Caco-2 (cell line): ENCODE results near the gene GLCCI1. TPM values are rescaled to one million over a fixed set of nuclear protein-coding genes. Genes with fewer than 3 reads are reported as not detected.

ENCODE experiments used
- BruUV-seq: library from RNA; stranded (reverse); fragments of 400-500 nt; replicated peaks from 2 replicates; lab custom pipeline; 2021; lab: Mats Ljungman, UMichigan
- CTCF ChIA-PET: fragments of 300-600 bp; sonication (Branson Sonifier 250); formaldehyde crosslinking; loops from one replicate; lab custom pipeline; 2022; ENCODE audit warnings: antibody characterized with exemption; lab: Charles Lee
- POLR2A ChIA-PET: fragments of 300-600 bp; sonication (Branson Sonifier 250); formaldehyde crosslinking; loops from one replicate; lab custom pipeline; 2022; ENCODE audit warnings: antibody characterized with exemption; lab: Charles Lee
- DNase-seq, 2 experiments: peaks; one replicate each; pipeline versions ENCODE4 v3.0.0 to v3.0.0-alpha.2; 2020 to 2022
- H3K27me3 ChIP-seq: replicated peaks from 2 replicates; pipeline ENCODE4 v1.6.0; 2011; ENCODE audit warnings: low read length; ENCODE audit not compliant: control insufficient read depth, insufficient read depth
- H3K36me3 ChIP-seq: 2 replicates; pipeline ENCODE4 v1.5.1; 2011; ENCODE audit warnings: low read length; ENCODE audit not compliant: control insufficient read depth, insufficient read depth
- H3K4me1 ChIP-seq: fragments of 250-450 bp; sonication (Bioruptor Pico); 2 replicates; pipeline ENCODE4 v1.5.1; 2020; ENCODE audit warnings: mild to moderate bottlenecking
- H3K4me3 ChIP-seq: 2 replicates; pipeline ENCODE4 v1.5.1; 2011; ENCODE audit warnings: low read depth, mild to moderate bottlenecking, control low read depth, low read length
- H3K9me3 ChIP-seq: fragments of 250-450 bp; sonication (Bioruptor Pico); 2 replicates; pipeline ENCODE4 v1.5.1; 2020; ENCODE audit warnings: mild to moderate bottlenecking, moderate library complexity
- H3K27ac Mint-ChIP-seq: one replicate; pipeline ENCODE4 v1.8.0; 2022; ENCODE audit warnings: mixed read lengths; ENCODE audit not compliant: unreplicated experiment
- H3K27me3 Mint-ChIP-seq: one replicate; pipeline ENCODE4 v1.8.0; 2022; ENCODE audit warnings: mixed read lengths; ENCODE audit not compliant: insufficient read depth, unreplicated experiment
- H3K36me3 Mint-ChIP-seq: one replicate; pipeline ENCODE4 v1.8.0; 2022; ENCODE audit warnings: mild to moderate bottlenecking, mixed read lengths; ENCODE audit not compliant: insufficient read depth, unreplicated experiment
- H3K4me1 Mint-ChIP-seq: one replicate; pipeline ENCODE4 v1.8.0; 2022; ENCODE audit warnings: low read depth, mixed read lengths; ENCODE audit not compliant: unreplicated experiment
- H3K4me3 Mint-ChIP-seq: one replicate; pipeline ENCODE4 v1.8.0; 2022; ENCODE audit warnings: mild to moderate bottlenecking, moderate library complexity, mixed read lengths; ENCODE audit not compliant: unreplicated experiment
- H3K9me3 Mint-ChIP-seq: one replicate; pipeline ENCODE4 v1.8.0; 2022; ENCODE audit warnings: mixed read lengths; ENCODE audit not compliant: unreplicated experiment
- CTCF ChIP-seq, 2 experiments: fragments of 200-600 bp in 1 of 2; IDR thresholded peaks; 1 replicate in 1 of 2; 2 replicates in 1 of 2; pipeline versions ENCODE4 v1.5.1 to v1.8.0; 2011 to 2022; ENCODE audit warnings: antibody characterized with exemption in 1 of 2, control low read depth in 1 of 2, inconsistent platforms in 1 of 2, low read depth in 1 of 2, low read length in 1 of 2, mild to moderate bottlenecking in 1 of 2, moderate library complexity in 1 of 2; ENCODE audit not compliant: insufficient read depth in 1 of 2, severe bottlenecking in 1 of 2, unreplicated experiment in 1 of 2
- intact Hi-C: fragments of 100-400 bp; cut with micrococcal nuclease; formaldehyde crosslinking; loops from one replicate; pipeline ENCODE4 v1.10.0; 2022; ENCODE audit not compliant: unreplicated experiment
- total RNA-seq: library from RNA; stranded (reverse); gene quantifications from 2 replicates; pipeline ENCODE4 v1.2.3, GENCODE V29; 2022

GLCCI1 gene
- total RNA-seq, 1 experiment from 2014 or later = 18.8 TPM

- no peak for DNase-seq
- H3K9me3 Mint-ChIP-seq = no peaks in the 10 kb centered on the region
- no peak overlapping the region for H3K27ac Mint-ChIP-seq
- POLR2A ChIA-PET = no interaction called here
- Histone ChIP-seq H3K36me3 (no peaks in the 10 kb centered on the region), H3K9me3 (no peaks in the 10 kb centered on the region), H3K27me3 (no peaks in the 10 kb centered on the region), H3K4me3 (no peak overlapping the region), H3K4me1 (no peaks in the 10 kb centered on the region)
- CTCF ChIA-PET = no interaction called here
- no peak for TF ChIP-seq CTCF (IDR thresholded peaks at IDR 0.05; ENCODE audit: insufficient read depth in 1 of 2, low read depth in 1 of 2, low read length in 1 of 2, severe bottlenecking in 1 of 2, unreplicated experiment in 1 of 2)
- intact Hi-C loops = no loop called here
- no peaks in the 10 kb centered on the region for H3K4me1 Mint-ChIP-seq
- H3K36me3 Mint-ChIP-seq = no peaks in the 10 kb centered on the region
- no TSS peak for BruUV-seq
- no peaks in the 10 kb centered on the region for H3K27me3 Mint-ChIP-seq
- H3K4me3 Mint-ChIP-seq = no peak overlapping the region
Measured at GRCh38 chr7:7979558-7979957, 11.0 kb downstream of the GLCCI1 start.

- POLR2A ChIA-PET = no interaction called here
- TF ChIP-seq CTCF (IDR thresholded peaks at IDR 0.05; ENCODE audit: insufficient read depth in 1 of 2, low read depth in 1 of 2, low read length in 1 of 2, severe bottlenecking in 1 of 2, unreplicated experiment in 1 of 2) = no peak
- Histone ChIP-seq H3K36me3 (no peaks in the 10 kb centered on the region), H3K4me1 (no peaks in the 10 kb centered on the region), H3K9me3 (no peaks in the 10 kb centered on the region), H3K27me3 (no peaks in the 10 kb centered on the region), H3K4me3 (no peak overlapping the region)
- H3K27me3 Mint-ChIP-seq = no peaks in the 10 kb centered on the region
- H3K27ac Mint-ChIP-seq = no peak overlapping the region
- intact Hi-C loops = no loop called here
- DNase-seq = no peak
- H3K36me3 Mint-ChIP-seq = no peaks in the 10 kb centered on the region
- no peaks in the 10 kb centered on the region for H3K9me3 Mint-ChIP-seq
- no TSS peak for BruUV-seq
- H3K4me1 Mint-ChIP-seq = no peaks in the 10 kb centered on the region
- no peak overlapping the region for H3K4me3 Mint-ChIP-seq
- CTCF ChIA-PET = no interaction called here
Measured at GRCh38 chr7:7980134-7980533, 11.5 kb downstream of the GLCCI1 start.

- no peak for DNase-seq
- Mint-ChIP-seq H3K36me3 (no peaks in the 10 kb centered on the region), H3K9me3 (no peaks in the 10 kb centered on the region), H3K27ac (no peak overlapping the region), H3K4me3 (no peak overlapping the region), H3K27me3 (no peaks in the 10 kb centered on the region), H3K4me1 (no peaks in the 10 kb centered on the region)
- ChIA-PET POLR2A (no interaction called here), CTCF (no interaction called here)
- H3K4me3 ChIP-seq = no peak overlapping the region
- no peaks in the 10 kb centered on the region for H3K4me1 ChIP-seq
- H3K27me3 ChIP-seq = no peaks in the 10 kb centered on the region
- H3K36me3 ChIP-seq = no peaks in the 10 kb centered on the region
- no peak for TF ChIP-seq CTCF (IDR thresholded peaks at IDR 0.05; ENCODE audit: insufficient read depth in 1 of 2, low read depth in 1 of 2, low read length in 1 of 2, severe bottlenecking in 1 of 2, unreplicated experiment in 1 of 2)
- intact Hi-C loops = no loop called here
- H3K9me3 ChIP-seq = no peaks in the 10 kb centered on the region
- BruUV-seq = no TSS peak
Measured at GRCh38 chr7:7982904-7983303, 14.3 kb downstream of the GLCCI1 start.
